Sigmoid colon (tissue), 7 donors: ENCODE results near the gene CCND3. TPM values are rescaled to one million over a fixed set of nuclear protein-coding genes. Genes with fewer than 3 reads are reported as not detected.

Experiments
- DNase-seq: peaks from one replicate; pipeline ENCODE4 v3.0.0-alpha.2; 2019
- H3K27ac ChIP-seq, 4 donors: fragments of 200-600 bp; sonication (generic); one replicate each; pipeline ENCODE4 v1.5.1; 2016 to 2019; ENCODE audit warnings: mild to moderate bottlenecking in 1 of 4
- H3K27me3 ChIP-seq, 3 donors: fragments of 200-600 bp; sonication (generic); one replicate each; pipeline ENCODE4 v1.5.1; 2019; ENCODE audit warnings: mild to moderate bottlenecking in 1 of 3
- H3K36me3 ChIP-seq, 4 donors: fragments of 200-600 bp; sonication (generic); one replicate each; pipeline ENCODE4 v1.5.1; 2016 to 2019
- H3K4me1 ChIP-seq, 4 donors: fragments of 200-600 bp; sonication (generic); one replicate each; pipeline ENCODE4 v1.5.1; 2017 to 2019
- H3K4me3 ChIP-seq, 4 donors: fragments of 200-600 bp; sonication (generic); one replicate each; pipeline ENCODE4 v1.5.1; 2017 to 2019; ENCODE audit warnings: mild to moderate bottlenecking in 2 of 4, moderate library complexity in 1 of 4
- H3K9me3 ChIP-seq, 4 donors: fragments of 200-600 bp in 3 of 4; sonication (generic) in 3 of 4; one replicate each; pipeline versions ENCODE4 v1.5.1 to v1.6.1; 2013 to 2019
- EP300 ChIP-seq, 4 donors: sonication (generic); formaldehyde crosslinking; IDR thresholded peaks; one replicate each; pipeline ENCODE4 v1.6.1; 2017; ENCODE audit warnings: antibody characterized with exemption in 4 of 4
- POLR2A ChIP-seq, 2 donors: fragments of 450-650 bp; IDR thresholded peaks; one replicate each; pipeline ENCODE4 v1.6.1; 2016; ENCODE audit warnings: antibody characterized with exemption in 2 of 2, mild to moderate bottlenecking in 2 of 2, moderate library complexity in 2 of 2
- POLR2AphosphoS5 ChIP-seq, 4 donors: sonication (generic); formaldehyde crosslinking; IDR thresholded peaks; one replicate each; pipeline ENCODE4 v1.6.1; 2017; ENCODE audit warnings: antibody characterized with exemption in 4 of 4
- WGBS, 2 donors: extraction: QIAGEN DNeasy Blood & Tissue Kit; methylation state at CpG; one replicate each; pipeline ENCODE4 v1.1.7; 2013; 5-methylcytosine and 5-hydroxymethylcytosine counted together
- intact Hi-C: fragments of 100-400 bp; cut with DNase I; formaldehyde crosslinking; loops from one replicate; pipeline ENCODE4 v1.15.1; 2023
- polyA plus RNA-seq, 3 donors: library from polyadenylated mRNA; stranded (reverse); fragments of 200-250 nt; gene quantifications; one replicate each; pipeline ENCODE4 v1.2.3, GENCODE V29; 2013
- total RNA-seq, 4 donors: library from RNA; depleted of rRNA; stranded (reverse); fragments of >200 nt; gene quantifications; one replicate each; pipeline ENCODE4 v1.1.0, GENCODE V29; 2016
- TF ChIP-seq, protein P1 (sequence below), 4 experiments: fragments of 450-650 bp in 3 of 4; fragments of 200-600 bp in 1 of 4; IDR thresholded peaks; one replicate each; pipeline ENCODE4 v1.5.1; 2016 to 2019; ENCODE audit warnings: antibody characterized with exemption in 4 of 4, mild to moderate bottlenecking in 3 of 4, moderate library complexity in 2 of 4
- donor health status: healthy with polysubstance abuse.
- donor health status: Bipolar disorder and iron deficiency.
- donor health status: healthy.

CCND3 gene
- total and polyA plus RNA-seq, 7 donors, result 43.2 to 144 (median 102) TPM

- H3K4me1 ChIP-seq, result no peaks in the 10 kb centered on the region
- no peak overlapping the region for H3K27ac ChIP-seq
- no peaks in the 10 kb centered on the region for H3K27me3 ChIP-seq
- DNase-seq, result no peak
- intact Hi-C loops, result no loop called here
- 93 to 97% methylated on average over 1 of the region's 1 CpG for WGBS, 2 donors
- no peak overlapping the region for H3K4me3 ChIP-seq
- TF ChIP-seq POLR2A (IDR thresholded peaks at IDR 0.05), result no peak
- no peak for TF ChIP-seq POLR2AphosphoS5 (IDR thresholded peaks at IDR 0.05)
- no peak for TF ChIP-seq EP300 (IDR thresholded peaks at IDR 0.05)
- TF ChIP-seq, protein P1, sequence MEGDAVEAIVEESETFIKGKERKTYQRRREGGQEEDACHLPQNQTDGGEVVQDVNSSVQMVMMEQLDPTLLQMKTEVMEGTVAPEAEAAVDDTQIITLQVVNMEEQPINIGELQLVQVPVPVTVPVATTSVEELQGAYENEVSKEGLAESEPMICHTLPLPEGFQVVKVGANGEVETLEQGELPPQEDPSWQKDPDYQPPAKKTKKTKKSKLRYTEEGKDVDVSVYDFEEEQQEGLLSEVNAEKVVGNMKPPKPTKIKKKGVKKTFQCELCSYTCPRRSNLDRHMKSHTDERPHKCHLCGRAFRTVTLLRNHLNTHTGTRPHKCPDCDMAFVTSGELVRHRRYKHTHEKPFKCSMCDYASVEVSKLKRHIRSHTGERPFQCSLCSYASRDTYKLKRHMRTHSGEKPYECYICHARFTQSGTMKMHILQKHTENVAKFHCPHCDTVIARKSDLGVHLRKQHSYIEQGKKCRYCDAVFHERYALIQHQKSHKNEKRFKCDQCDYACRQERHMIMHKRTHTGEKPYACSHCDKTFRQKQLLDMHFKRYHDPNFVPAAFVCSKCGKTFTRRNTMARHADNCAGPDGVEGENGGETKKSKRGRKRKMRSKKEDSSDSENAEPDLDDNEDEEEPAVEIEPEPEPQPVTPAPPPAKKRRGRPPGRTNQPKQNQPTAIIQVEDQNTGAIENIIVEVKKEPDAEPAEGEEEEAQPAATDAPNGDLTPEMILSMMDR (IDR thresholded peaks at IDR 0.05), result no peak
- peaks cover 0 to 45% (median 15%) of the 10 kb centered on the region in 4 donors for H3K36me3 ChIP-seq
- H3K9me3 ChIP-seq, result no peaks in the 10 kb centered on the region
Measured at GRCh38 chr6:41901882-41902519, 39.6 kb downstream of the CCND3 start.

DNA sequence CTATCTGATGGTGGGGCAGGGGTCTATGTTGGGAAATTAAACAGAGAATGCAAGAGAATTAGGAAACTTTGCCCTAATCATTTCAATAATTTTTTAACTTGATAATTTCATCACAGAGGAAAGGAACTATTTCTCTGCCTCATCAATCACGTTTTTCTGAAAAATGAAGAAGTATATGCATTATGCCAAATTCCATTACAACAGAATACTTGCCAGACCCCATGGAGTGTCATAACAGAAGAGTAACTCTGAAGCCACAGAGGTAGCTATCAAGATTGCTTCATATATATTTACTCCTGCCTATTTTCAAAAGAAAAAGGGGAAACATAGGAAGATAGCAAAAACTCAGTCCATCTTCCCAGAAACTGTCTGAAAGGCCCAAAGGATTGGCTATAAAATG, 40.7 kb downstream of the CCND3 start:
- H3K27me3 ChIP-seq, result no peaks in the 10 kb centered on the region
- TF ChIP-seq, protein P1 (IDR thresholded peaks at IDR 0.05), result no peak
- TF ChIP-seq POLR2A (IDR thresholded peaks at IDR 0.05) (no peak), EP300 (IDR thresholded peaks at IDR 0.05) (no peak), POLR2AphosphoS5 (IDR thresholded peaks at IDR 0.05) (no peak)
- 87 to 88% methylated on average over 1 of the region's 1 CpG for WGBS, 2 donors
- H3K27ac ChIP-seq, result no peak overlapping the region
- peaks cover 0 to 8% (median 5%) of the 10 kb centered on the region in 4 donors for H3K4me1 ChIP-seq
- no peaks in the 10 kb centered on the region for H3K9me3 ChIP-seq
- intact Hi-C loops, result no loop called here
- peaks cover 0 to 34% (median 6%) of the 10 kb centered on the region in 4 donors for H3K36me3 ChIP-seq
- H3K4me3 ChIP-seq, result no peak overlapping the region
- DNase-seq, result no peak

DNA sequence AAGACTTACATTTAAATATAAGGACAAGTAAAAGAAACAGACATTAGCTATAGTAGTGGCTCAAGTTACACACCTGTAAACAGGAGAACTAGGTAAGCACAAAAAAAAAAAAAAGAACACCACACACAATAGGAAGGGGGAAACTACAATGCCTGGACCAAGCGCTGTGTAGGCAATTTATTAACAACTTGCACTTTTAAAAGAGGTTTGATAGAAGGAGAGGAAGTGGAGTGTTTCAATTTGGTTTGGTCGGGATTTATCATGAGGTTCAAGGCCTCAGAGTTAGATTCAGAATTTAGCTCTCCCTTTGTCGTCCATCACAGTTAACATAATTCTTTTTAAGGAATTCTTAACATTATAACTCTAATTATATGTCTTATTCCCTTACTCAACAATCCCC, 45.3 kb downstream of the CCND3 start:
- WGBS, 2 donors, result 57 to 72% methylated on average over 3 of the region's 3 CpGs

GRCh38 chr6:41895300-41896233, 46.0 kb downstream of the CCND3 start, which contains the start of gene USP49:
TSS of gene USP49 (minus strand) at chr6:41895375. CDS start at chr6:41806983, 88,392 bp downstream.
- DNase-seq, result peak; percentile 94
- Histone ChIP-seq H3K9me3 (no peaks in the 10 kb centered on the region), H3K27ac (peak within 1 kb of the TSS; percentile 81 to 89 (median 84)), H3K4me3 (peak within 1 kb of the TSS; percentile 58 to 79 (median 75)), H3K4me1 (peaks cover 0 to 20% (median 12%) of the 10 kb centered on the region in 4 donors), H3K36me3 (no peaks in the 10 kb centered on the region), H3K27me3 (no peaks in the 10 kb centered on the region)
- intact Hi-C loops, result loop anchor here (2.0 to 10.0 kb wide), 4 partner anchors 45 to 319 kb away; partner anchors contain the start of genes CCND3, MRPS10, PRICKLE4 and TOMM6
- WGBS, 2 donors, result 1% methylated on average over 55 of the region's 55 CpGs
- TF ChIP-seq EP300 (IDR thresholded peaks at IDR 0.05) (no peak), POLR2A (IDR thresholded peaks at IDR 0.05) (no peak), POLR2AphosphoS5 (IDR thresholded peaks at IDR 0.05) (peak in 3 of 4 donors; percentile 43 to 52 (median 49))
- TF ChIP-seq, protein P1 (IDR thresholded peaks at IDR 0.05), result no peak

More for the DNA sequence above, 45.3 kb downstream of the CCND3 start:
- peaks cover 0 to 20% (median 12%) of the 10 kb centered on the region in 4 donors for H3K4me1 ChIP-seq
- peaks cover 0 to 3% (median 0%) of the 10 kb centered on the region in 4 donors for H3K36me3 ChIP-seq
- H3K9me3 ChIP-seq, result no peaks in the 10 kb centered on the region
- TF ChIP-seq POLR2A (IDR thresholded peaks at IDR 0.05), result no peak
- no peak for TF ChIP-seq POLR2AphosphoS5 (IDR thresholded peaks at IDR 0.05)
- no peak for TF ChIP-seq EP300 (IDR thresholded peaks at IDR 0.05)
- TF ChIP-seq, protein P1 (IDR thresholded peaks at IDR 0.05), result no peak
- peak overlapping the region in 3 of 4 donors; percentile 58 to 79 (median 77) for H3K4me3 ChIP-seq
- peak overlapping the region in 3 of 4 donors; percentile 81 to 89 (median 85) for H3K27ac ChIP-seq
- DNase-seq, result no peak
- no peaks in the 10 kb centered on the region for H3K27me3 ChIP-seq
- intact Hi-C loops, result loop anchor here (10.0 kb wide), 2 partner anchors 111 to 319 kb away; partner anchors contain the start of genes MRPS10, PRICKLE4 and TOMM6
